ENCODE measurements around the gene CASTOR1.

DNA sequence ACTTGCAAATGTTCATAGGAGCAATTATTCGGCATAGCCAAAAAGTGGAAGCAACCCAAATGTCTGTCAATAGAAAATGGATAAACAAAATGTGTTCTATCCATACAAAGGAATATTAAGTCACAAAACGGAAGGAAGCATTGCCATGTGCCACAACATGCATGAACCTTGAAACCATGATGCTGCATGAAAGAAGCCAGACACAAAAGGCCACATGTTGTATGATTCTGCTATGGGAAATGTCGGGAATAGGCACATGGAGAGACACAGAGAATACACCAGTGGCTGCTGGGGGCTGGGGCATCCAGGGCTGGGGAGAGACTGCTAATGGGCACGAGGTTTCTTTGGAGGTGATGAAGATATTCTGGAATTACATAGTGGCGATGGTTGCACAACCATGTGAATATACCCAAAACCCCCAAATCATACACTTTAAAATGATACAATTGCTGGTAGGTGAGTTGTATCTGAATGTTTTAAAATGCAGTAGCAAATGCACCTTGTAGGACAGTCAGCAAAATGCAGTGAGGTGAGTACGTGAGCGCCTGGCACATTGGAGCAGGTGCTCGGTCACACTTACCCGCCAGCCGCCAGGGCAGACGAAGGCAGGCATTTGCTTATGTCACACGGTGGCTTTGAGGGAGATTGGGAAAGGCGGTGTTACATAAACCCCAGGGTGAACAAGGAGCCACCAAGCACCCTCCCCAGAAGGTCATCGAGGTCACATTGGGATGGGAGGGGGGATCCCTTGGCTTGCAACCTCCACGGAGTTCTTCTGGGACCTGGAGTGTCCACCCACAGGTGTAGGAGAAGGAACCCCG, 16.3 kb downstream of the CASTOR1 start:
- TF ChIP-seq, protein P1, sequence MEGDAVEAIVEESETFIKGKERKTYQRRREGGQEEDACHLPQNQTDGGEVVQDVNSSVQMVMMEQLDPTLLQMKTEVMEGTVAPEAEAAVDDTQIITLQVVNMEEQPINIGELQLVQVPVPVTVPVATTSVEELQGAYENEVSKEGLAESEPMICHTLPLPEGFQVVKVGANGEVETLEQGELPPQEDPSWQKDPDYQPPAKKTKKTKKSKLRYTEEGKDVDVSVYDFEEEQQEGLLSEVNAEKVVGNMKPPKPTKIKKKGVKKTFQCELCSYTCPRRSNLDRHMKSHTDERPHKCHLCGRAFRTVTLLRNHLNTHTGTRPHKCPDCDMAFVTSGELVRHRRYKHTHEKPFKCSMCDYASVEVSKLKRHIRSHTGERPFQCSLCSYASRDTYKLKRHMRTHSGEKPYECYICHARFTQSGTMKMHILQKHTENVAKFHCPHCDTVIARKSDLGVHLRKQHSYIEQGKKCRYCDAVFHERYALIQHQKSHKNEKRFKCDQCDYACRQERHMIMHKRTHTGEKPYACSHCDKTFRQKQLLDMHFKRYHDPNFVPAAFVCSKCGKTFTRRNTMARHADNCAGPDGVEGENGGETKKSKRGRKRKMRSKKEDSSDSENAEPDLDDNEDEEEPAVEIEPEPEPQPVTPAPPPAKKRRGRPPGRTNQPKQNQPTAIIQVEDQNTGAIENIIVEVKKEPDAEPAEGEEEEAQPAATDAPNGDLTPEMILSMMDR (IDR thresholded peaks at IDR 0.05) = no peak
- TF ChIP-seq POLR2AphosphoS5 (IDR thresholded peaks at IDR 0.05; ENCODE audit: low read depth, low read length) (no peak), RFX5 (IDR thresholded peaks at IDR 0.05; ENCODE audit: low read length) (no peak), EZH2phosphoT487 (IDR thresholded peaks at IDR 0.05; ENCODE audit: borderline replicate concordance, low read depth) (no peak), TEAD4 (IDR thresholded peaks at IDR 0.05; ENCODE audit: borderline replicate concordance, insufficient read depth) (no peak), EP300 (IDR thresholded peaks at IDR 0.05; ENCODE audit: borderline replicate concordance in 1 of 2, low read depth in 1 of 2, low read length in 1 of 2) (no peak), MXI1 (IDR thresholded peaks at IDR 0.05; ENCODE audit: low read depth, low read length) (no peak), RAD21 (IDR thresholded peaks at IDR 0.05; ENCODE audit: low read length) (no peak), FOXJ3 (CRISPR knock-in tag; IDR thresholded peaks at IDR 0.05) (no peak), FOSL2 (IDR thresholded peaks at IDR 0.05; ENCODE audit: borderline replicate concordance, low read depth) (no peak)
- TF ChIP-seq, protein P2, sequence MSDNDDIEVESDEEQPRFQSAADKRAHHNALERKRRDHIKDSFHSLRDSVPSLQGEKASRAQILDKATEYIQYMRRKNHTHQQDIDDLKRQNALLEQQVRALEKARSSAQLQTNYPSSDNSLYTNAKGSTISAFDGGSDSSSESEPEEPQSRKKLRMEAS (IDR thresholded peaks at IDR 0.05; ENCODE audit: low read depth) = no peak
- TF ChIP-seq, protein P3, sequence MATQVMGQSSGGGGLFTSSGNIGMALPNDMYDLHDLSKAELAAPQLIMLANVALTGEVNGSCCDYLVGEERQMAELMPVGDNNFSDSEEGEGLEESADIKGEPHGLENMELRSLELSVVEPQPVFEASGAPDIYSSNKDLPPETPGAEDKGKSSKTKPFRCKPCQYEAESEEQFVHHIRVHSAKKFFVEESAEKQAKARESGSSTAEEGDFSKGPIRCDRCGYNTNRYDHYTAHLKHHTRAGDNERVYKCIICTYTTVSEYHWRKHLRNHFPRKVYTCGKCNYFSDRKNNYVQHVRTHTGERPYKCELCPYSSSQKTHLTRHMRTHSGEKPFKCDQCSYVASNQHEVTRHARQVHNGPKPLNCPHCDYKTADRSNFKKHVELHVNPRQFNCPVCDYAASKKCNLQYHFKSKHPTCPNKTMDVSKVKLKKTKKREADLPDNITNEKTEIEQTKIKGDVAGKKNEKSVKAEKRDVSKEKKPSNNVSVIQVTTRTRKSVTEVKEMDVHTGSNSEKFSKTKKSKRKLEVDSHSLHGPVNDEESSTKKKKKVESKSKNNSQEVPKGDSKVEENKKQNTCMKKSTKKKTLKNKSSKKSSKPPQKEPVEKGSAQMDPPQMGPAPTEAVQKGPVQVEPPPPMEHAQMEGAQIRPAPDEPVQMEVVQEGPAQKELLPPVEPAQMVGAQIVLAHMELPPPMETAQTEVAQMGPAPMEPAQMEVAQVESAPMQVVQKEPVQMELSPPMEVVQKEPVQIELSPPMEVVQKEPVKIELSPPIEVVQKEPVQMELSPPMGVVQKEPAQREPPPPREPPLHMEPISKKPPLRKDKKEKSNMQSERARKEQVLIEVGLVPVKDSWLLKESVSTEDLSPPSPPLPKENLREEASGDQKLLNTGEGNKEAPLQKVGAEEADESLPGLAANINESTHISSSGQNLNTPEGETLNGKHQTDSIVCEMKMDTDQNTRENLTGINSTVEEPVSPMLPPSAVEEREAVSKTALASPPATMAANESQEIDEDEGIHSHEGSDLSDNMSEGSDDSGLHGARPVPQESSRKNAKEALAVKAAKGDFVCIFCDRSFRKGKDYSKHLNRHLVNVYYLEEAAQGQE (IDR thresholded peaks at IDR 0.05; ENCODE audit: low read depth, low read length) = no peak
- TF ChIP-seq, protein P4, sequence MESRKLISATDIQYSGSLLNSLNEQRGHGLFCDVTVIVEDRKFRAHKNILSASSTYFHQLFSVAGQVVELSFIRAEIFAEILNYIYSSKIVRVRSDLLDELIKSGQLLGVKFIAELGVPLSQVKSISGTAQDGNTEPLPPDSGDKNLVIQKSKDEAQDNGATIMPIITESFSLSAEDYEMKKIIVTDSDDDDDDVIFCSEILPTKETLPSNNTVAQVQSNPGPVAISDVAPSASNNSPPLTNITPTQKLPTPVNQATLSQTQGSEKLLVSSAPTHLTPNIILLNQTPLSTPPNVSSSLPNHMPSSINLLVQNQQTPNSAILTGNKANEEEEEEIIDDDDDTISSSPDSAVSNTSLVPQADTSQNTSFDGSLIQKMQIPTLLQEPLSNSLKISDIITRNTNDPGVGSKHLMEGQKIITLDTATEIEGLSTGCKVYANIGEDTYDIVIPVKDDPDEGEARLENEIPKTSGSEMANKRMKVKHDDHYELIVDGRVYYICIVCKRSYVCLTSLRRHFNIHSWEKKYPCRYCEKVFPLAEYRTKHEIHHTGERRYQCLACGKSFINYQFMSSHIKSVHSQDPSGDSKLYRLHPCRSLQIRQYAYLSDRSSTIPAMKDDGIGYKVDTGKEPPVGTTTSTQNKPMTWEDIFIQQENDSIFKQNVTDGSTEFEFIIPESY (IDR thresholded peaks at IDR 0.05; ENCODE audit: borderline replicate concordance, low read depth) = no peak

Measured in SK-N-SH (cell line).